AG04450 (cell line): ENCODE results near the gene SLC28A1. TPM values are rescaled to one million over a fixed set of nuclear protein-coding genes. Genes with fewer than 3 reads are reported as not detected.

Source experiments
- CTCF ChIA-PET: fragments of 300-600, 350-600 bp; formaldehyde crosslinking; extraction: SDS; loops from one replicate; lab custom pipeline; 2022; ENCODE audit warnings: antibody characterized with exemption, inconsistent platforms; lab: Charles Lee
- POLR2A ChIA-PET: fragments of 350-600 bp; formaldehyde crosslinking; extraction: SDS; loops from one replicate; lab custom pipeline; 2021; ENCODE audit warnings: antibody characterized with exemption, inconsistent platforms; lab: Yijun Ruan, JAX
- DNase-seq: peaks from one replicate; pipeline ENCODE4 v3.0.0-alpha.2; 2011; ENCODE audit warnings: low read depth, low spot score
- H3K27ac ChIP-seq: one replicate; pipeline ENCODE4 v1.5.1; 2012; ENCODE audit warnings: low read depth, low read length, control low read depth
- H3K27me3 ChIP-seq: one replicate; pipeline ENCODE4 v1.6.0; 2012; ENCODE audit warnings: low read length; ENCODE audit not compliant: control insufficient read depth, insufficient read depth
- H3K4me3 ChIP-seq: 2 replicates; pipeline ENCODE4 v1.5.1; 2011; ENCODE audit warnings: mild to moderate bottlenecking, low read depth, low read length, control low read depth
- H3K9me3 ChIP-seq: 2 replicates; pipeline ENCODE4 v1.5.1; 2012; ENCODE audit warnings: low read length; ENCODE audit not compliant: control insufficient read depth, insufficient read depth
- CTCF ChIP-seq: IDR thresholded peaks from 2 replicates; pipeline ENCODE4 v1.5.1; 2011; ENCODE audit warnings: low read depth, low read length, control low read depth, inconsistent platforms
- polyA minus RNA-seq: library from RNA; depleted of rRNA, polyadenylated mRNA; stranded (reverse); fragments of >200 nt; gene quantifications from 2 replicates; pipeline ENCODE4 v1.2.3, GENCODE V29; 2011; rRNA and poly(A)+ RNA removed
- polyA plus RNA-seq: library from polyadenylated mRNA; depleted of rRNA; stranded (reverse); fragments of >200 nt; gene quantifications from 2 replicates; pipeline ENCODE4 v1.2.3, GENCODE V29; 2011; rRNA removed

The SLC28A1 gene
- polyA plus RNA-seq (not detected in 2 replicates), polyA minus RNA-seq (not detected in 2 replicates)

- no peak for TF ChIP-seq CTCF
- no peaks in the 10 kb centered on the region; the same call in 1 of the 2 replicates for H3K9me3 ChIP-seq
- H3K4me3 ChIP-seq, result no peak within 1 kb of the TSS
- POLR2A ChIA-PET, result no interaction called here
- no peak within 1 kb of the TSS for H3K27ac ChIP-seq
- peaks cover 29% of the 10 kb centered on the region for H3K27me3 ChIP-seq
- DNase-seq, result no peak
- CTCF ChIA-PET, result interaction anchor here (0.5 kb wide), 1 partner anchor 297 kb away, joined by 3 read pairs; no protein-coding TSS in a partner anchor
These were observed at the start of gene SLC28A1 for GRCh38 chr15:84883916-84884781. SLC28A1 (plus strand) TSS chr15:84884662; CDS start chr15:84887761, 3,099 bp downstream.

GRCh38 chr15:84834969-84835368 lies 49.5 kb upstream of the SLC28A1 start:
- TF ChIP-seq CTCF, result no peak
- CTCF ChIA-PET, result interaction anchor here (0.9 kb wide), 1 partner anchor 10 kb away, joined by 3 read pairs; no protein-coding TSS in a partner anchor
- H3K4me3 ChIP-seq, result no peak overlapping the region
- peaks cover 2% of the 10 kb centered on the region; the same call in 1 of the 2 replicates for H3K9me3 ChIP-seq
- POLR2A ChIA-PET, result no interaction called here
- DNase-seq, result no peak
- no peak overlapping the region for H3K27ac ChIP-seq
- H3K27me3 ChIP-seq, result peaks cover 20% of the 10 kb centered on the region

GRCh38 chr15:84835661-84836337 lies 48.7 kb upstream of the SLC28A1 start:
- no peak for TF ChIP-seq CTCF
- ChIA-PET CTCF (interaction anchor here (0.9 kb wide), 1 partner anchor 9 kb away, joined by 3 read pairs; no protein-coding TSS in a partner anchor), POLR2A (no interaction called here)
- Histone ChIP-seq H3K27me3 (peaks cover 17% of the 10 kb centered on the region), H3K4me3 (no peak overlapping the region), H3K9me3 (peaks cover 2% of the 10 kb centered on the region; the same call in 1 of the 2 replicates), H3K27ac (no peak overlapping the region)
- DNase-seq, result no peak

- ChIA-PET POLR2A (no interaction called here), CTCF (no interaction called here)
- Histone ChIP-seq H3K27me3 (peaks cover 13% of the 10 kb centered on the region), H3K4me3 (no peak overlapping the region), H3K27ac (no peak overlapping the region), H3K9me3 (peaks cover 2% of the 10 kb centered on the region; the same call in 1 of the 2 replicates)
- TF ChIP-seq CTCF, result no peak
- no peak for DNase-seq
These were observed 47.6 kb upstream of the SLC28A1 start for GRCh38 chr15:84836844-84837243.
